Fibroblast of skin of back (primary cell): ENCODE data around the gene FGD5.

ENCODE experiments used
- DNase-seq: peaks from one replicate; pipeline ENCODE4 v3.0.0-alpha.2; 2013

The FGD5 gene

DNA sequence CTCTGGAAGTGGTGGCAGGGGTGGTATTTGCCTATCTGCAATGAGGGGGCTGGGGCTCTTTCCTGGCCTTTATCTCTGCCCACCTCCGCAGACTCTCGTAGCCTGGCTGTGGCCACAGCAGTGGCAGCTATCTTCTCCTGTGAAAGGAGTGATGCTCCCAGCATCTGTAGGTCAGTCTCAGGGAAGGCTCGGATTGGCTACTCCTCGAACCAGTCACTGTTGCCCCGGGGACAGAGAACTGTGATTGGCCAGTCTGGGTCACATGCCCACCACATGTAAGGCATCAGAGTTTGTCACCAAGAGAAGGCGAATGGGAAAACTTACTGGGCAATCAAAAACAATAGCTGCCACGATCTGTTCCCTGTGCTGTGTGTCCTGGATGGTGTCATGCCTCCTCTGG is 30.1 kb upstream of the FGD5 start:
- no peak for DNase-seq

DNA sequence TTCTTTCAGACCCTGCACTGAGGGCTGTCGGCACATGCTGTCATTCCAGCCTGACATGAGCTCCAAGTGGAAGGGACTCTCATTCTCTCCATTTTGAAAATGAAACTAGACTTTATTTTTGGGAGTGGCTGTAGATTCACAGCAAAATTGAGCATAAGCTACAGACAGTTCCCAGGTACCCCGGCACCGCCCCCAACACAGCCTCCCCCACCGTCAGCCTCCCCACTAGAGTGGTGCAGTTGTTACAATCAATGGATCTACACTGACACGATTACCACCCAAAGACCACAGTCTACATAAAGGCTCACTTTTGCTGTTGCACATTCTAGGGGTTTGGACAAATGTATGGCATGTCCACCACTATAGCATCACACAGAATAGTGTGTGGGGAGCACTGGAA is 29.5 kb upstream of the FGD5 start:
- no peak for DNase-seq

DNA sequence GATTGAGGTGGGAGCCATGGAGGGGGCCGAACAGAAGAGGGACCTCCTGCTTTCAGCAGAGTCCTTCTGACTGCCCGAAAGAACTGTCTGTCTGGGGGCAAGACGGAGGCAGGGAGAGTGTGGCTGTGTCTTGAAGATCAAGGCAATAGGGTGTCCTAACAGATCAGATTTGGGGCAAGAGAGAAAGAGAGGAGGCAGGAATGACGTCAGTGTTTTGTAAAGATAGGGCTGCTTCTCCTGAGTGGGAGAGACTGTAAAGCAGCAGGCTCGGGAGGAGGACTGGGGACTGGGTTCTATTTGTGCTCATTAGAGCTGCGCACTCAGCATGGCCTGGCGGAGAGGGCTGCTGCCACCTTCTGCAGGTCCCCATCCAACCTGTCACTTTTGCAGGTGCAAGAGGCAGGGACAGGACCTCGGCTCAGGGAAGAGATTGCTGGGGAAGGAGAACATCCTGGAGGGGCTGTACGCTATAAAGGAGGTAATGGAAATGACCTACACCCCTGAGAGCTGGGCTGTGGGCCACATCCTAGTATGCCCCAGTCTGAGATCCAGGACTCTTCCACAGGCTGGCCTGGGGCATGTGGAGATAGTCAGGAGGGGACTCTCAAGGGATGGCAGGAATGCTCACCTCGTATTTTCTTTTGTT is 29.0 kb upstream of the FGD5 start:
- DNase-seq, result no peak

DNA sequence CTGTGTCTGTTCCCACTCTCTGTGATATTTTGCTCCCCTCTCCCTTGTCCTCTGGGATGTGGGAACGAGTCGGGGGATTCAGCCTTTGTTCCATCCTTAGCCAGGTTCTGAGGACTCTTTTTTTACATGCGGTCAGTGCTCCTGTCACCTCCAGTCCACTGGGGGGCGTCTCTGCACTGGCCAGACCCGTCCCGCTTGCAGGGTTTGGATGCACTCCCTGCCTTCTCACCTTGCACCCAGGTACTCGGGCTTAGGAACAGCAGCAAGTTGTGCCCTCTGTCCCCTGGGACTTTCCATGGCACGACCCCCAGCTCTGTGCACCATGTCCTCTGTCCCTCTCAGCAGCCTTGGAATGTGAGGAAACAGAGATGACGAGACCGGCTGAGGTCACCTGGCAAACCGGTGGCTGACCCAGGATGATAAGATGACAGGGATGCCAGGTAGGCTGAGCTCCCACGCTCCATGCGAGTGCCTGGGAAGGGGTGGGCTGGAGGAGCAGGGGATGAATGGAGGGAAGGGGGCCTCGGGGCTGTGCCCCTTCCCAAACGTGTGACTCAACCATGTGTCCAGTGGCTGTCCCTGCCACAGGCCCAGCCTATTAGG is 27.3 kb upstream of the FGD5 start:
- peak; percentile 18 for DNase-seq

GRCh38 chr3:14792691-14793121 is 26.1 kb upstream of the FGD5 start:
- no peak for DNase-seq

- DNase-seq, result no peak
Measured at GRCh38 chr3:14793126-14793857, 25.5 kb upstream of the FGD5 start.

DNA sequence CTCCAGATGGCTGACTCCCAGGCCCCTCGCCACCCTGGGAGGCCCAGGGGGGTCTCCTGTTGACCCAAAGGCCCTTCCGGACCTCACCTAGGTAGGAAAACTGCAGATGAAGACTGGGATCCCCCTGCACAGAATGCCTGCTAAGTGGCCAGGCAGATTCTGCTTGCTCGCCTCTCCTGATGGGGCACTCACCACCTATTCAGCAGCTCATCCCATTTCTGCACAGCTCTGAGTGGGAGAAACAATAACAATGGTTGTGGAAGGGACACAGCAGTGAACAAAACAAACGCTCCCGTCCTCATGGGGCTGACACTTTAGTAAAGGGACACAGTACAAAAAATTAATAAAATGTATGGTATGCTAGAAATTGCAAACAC is 24.9 kb upstream of the FGD5 start:
- DNase-seq, result no peak

GRCh38 chr3:14794435-14794834 is 24.3 kb upstream of the FGD5 start:
- DNase-seq, result no peak

- DNase-seq, result no peak
Measured at GRCh38 chr3:14795996-14796395, 22.8 kb upstream of the FGD5 start.

- no peak for DNase-seq
Measured at GRCh38 chr3:14796403-14797077, 22.2 kb upstream of the FGD5 start.

- no peak for DNase-seq
Measured at GRCh38 chr3:14797731-14798130, 21.0 kb upstream of the FGD5 start.

DNA sequence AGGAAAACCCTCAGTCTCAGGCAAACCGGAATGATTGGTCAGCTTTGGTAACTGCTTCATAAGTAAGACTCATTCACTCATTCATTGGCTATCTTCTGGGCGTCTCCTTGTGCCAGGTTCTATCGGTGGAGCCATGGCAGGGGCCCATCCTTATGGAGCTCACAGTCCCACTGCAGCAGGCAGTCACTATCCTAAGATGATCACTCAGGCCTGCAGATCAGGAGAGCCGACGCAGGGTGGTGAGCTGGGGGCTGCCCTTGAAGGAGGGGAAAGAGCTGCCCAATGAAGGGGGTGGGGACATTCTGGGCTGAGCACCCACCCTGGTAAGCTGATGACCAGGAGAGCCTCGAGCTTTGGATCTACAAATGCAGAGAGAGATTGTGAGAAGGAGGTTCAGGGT is 20.5 kb upstream of the FGD5 start:
- no peak for DNase-seq

DNA sequence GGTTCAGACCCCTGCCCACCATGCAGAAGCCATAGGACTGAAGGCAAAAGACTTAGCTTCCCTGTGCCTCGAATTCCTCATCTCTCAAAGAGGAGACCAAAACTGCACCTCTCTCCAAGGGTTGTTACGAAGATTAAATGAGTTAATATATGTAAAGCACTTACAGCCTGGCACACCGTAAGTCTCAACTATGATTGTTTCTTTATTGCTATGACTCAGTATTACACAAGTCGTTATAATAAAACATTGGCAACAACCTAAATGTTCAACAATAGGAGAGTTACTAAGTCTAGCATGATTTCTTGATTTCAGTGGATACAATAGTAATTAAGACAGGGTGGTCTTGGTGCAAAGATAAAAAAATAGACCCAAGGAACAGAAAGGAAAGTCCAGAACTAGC is 19.6 kb upstream of the FGD5 start:
- DNase-seq, result no peak

DNA sequence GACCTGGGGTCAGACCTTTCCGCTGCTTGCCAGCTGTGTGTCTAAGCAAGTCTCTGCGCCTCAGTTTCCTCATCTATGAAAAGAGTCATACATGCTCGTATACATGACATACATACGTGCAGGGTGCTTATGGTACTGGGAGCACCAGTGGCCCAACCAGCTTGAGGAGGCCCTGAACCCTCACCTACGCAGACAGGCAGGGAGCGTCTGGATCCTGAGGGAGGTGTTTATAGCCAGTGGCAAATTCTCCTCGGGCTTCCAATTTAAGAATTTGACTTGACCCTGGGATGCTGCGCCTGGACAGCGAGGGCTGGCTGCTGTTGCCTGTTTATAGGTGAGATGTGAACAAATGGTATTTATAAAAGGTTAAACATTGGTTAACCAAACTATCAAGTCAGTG is 17.7 kb upstream of the FGD5 start:
- no peak for DNase-seq

GRCh38 chr3:14801668-14802380 is 16.9 kb upstream of the FGD5 start:
- no peak for DNase-seq

GRCh38 chr3:14802381-14802731 is 16.4 kb upstream of the FGD5 start:
- no peak for DNase-seq

- DNase-seq, result peak; percentile 48
Measured at GRCh38 chr3:14803101-14803980, 15.4 kb upstream of the FGD5 start.

DNA sequence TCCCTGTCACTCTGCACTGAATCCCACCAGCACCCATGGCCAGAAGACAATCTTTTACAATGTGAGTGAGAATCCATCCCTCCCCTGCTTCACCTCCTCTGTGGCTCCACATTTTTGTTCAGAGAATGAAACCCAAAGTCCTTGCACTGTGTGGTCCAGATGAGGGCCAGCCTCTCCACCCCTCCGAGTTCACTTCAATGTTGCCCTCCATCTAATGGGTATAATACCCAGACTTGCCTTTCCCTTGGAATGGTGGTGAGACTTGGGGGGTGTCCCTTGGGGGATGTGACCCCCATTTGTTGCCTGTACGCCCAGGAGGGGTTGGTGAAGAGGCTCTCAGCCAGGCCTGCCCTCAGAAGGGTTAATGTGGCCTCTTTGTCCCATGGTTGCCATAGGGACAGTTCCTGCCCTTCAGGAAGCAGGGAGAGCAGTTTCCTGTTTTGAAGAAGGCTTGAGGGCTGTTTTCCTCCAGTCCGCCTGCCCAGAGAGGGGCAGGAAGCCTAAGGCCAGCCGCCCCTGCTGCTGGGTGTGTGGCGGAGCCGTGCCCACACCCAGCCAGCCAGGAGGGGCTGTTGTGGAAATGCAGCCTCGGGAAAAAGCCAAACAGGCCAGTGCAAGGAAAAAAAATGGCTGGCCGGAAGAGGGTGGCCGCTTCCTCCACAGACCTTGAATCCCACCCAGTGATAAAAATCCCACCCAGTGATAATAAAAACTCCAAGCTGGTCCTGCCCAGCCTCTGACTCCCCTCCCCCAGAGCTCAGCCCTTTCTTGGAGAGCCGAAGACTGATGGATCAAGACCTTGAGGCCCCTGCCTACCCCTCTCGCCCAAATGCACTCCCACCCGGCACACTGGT is 14.6 kb upstream of the FGD5 start:
- DNase-seq, result no peak

GRCh38 chr3:14804835-14805780 is 13.7 kb upstream of the FGD5 start:
- DNase-seq, result no peak
